VCaP (cell line): ENCODE measurements around the gene RBM26.

ENCODE experiments used
- H3K27ac ChIP-seq: fragments of 450-650 bp; 2 replicates; pipeline ENCODE4 v1.5.1; 2017
- CTCF ChIP-seq: fragments of 450-650 bp; conservative IDR thresholded peaks from 2 replicates; pipeline ENCODE4 v1.5.1; 2017; ENCODE audit warnings: mild to moderate bottlenecking, moderate library complexity

RBM26 gene

GRCh38 chr13:79398915-79399314, 7.1 kb downstream of the RBM26 start:
- H3K27ac ChIP-seq: no peak overlapping the region
- TF ChIP-seq CTCF: no peak

GRCh38 chr13:79398127-79398526, 7.9 kb downstream of the RBM26 start:
- TF ChIP-seq CTCF: no peak
- no peak overlapping the region for H3K27ac ChIP-seq

- TF ChIP-seq CTCF: no peak
- H3K27ac ChIP-seq: no peak overlapping the region
Observed at GRCh38 chr13:79395881-79396280, 10.2 kb downstream of the RBM26 start.

- H3K27ac ChIP-seq: peak overlapping the region; percentile 33
- TF ChIP-seq CTCF: no peak
Observed at GRCh38 chr13:79393564-79394249, 12.3 kb downstream of the RBM26 start.

- peak overlapping the region; percentile 33; the same call in 1 of the 2 replicates for H3K27ac ChIP-seq
- TF ChIP-seq CTCF: no peak
Observed at GRCh38 chr13:79392882-79393563, 13.0 kb downstream of the RBM26 start.

GRCh38 chr13:79389026-79389425, 17.0 kb downstream of the RBM26 start:
- TF ChIP-seq CTCF: no peak
- no peak overlapping the region for H3K27ac ChIP-seq

- H3K27ac ChIP-seq: no peak overlapping the region
- TF ChIP-seq CTCF: no peak
Observed at GRCh38 chr13:79387853-79388252, 18.2 kb downstream of the RBM26 start.
